HepG2 (cell line): Measurements from ENCODE around the gene TDRD10.

Source experiments
- CTCF ChIP-seq: sonication (generic); formaldehyde crosslinking; IDR thresholded peaks from 2 replicates; pipeline ENCODE4 v1.5.0; 2020; ENCODE audit warnings: mild to moderate bottlenecking, missing genetic modification reagents, moderate library complexity
- FOXJ3 ChIP-seq: sonication (generic); formaldehyde crosslinking; IDR thresholded peaks from 2 replicates; pipeline ENCODE4 v1.4.0; 2020; ENCODE audit warnings: missing genetic modification reagents, mild to moderate bottlenecking, borderline replicate concordance
- HDAC6 ChIP-seq: fragments of 200-600 bp; sonication (generic); IDR thresholded peaks from 2 replicates; pipeline ENCODE4 v1.7.0; 2017; ENCODE audit warnings: mild to moderate bottlenecking, antibody characterized with exemption, low read length, low read depth
- ZNF460 ChIP-seq: sonication (generic); formaldehyde crosslinking; IDR thresholded peaks from 2 replicates; pipeline ENCODE4 v1.5.1; 2020; ENCODE audit warnings: missing genetic modification reagents, mild to moderate bottlenecking, borderline replicate concordance

- TF ChIP-seq HDAC6 (no peak), FOXJ3 (CRISPR knock-in tag) (no peak), CTCF (CRISPR knock-in tag) (no peak), ZNF460 (no peak)
These were observed 63.9 kb downstream of the TDRD10 start for GRCh38 chr1:154565876-154566275.
